GM19328 (cell line): ENCODE results near the gene CHCHD6.

Source experiments
- ATAC-seq: cut with Tn5 transposase; IDR thresholded peaks from one replicate; pipeline ENCODE4 v1.9.1; 2021; ENCODE audit warnings: mild to moderate bottlenecking, moderate library complexity; ENCODE audit not compliant: unreplicated experiment

The CHCHD6 gene

GRCh38 chr3:126703512-126704493 lies at the start of gene CHCHD6:
CHCHD6 (plus strand) TSS chr3:126704240; CDS start chr3:126704313, 73 bp downstream.
- peak; percentile 98 for ATAC-seq

- no peak for ATAC-seq
Measured at GRCh38 chr3:126654571-126655383, 49.3 kb upstream of the CHCHD6 start, which contains the start of gene TXNRD3. TXNRD3 (minus strand) TSS chr3:126655124.

GRCh38 chr3:126655887-126656286 lies 48.2 kb upstream of the CHCHD6 start:
- ATAC-seq: no peak

GRCh38 chr3:126656371-126657134 lies 47.5 kb upstream of the CHCHD6 start:
- no peak for ATAC-seq

- ATAC-seq: no peak
Measured at GRCh38 chr3:126657901-126658300, 46.1 kb upstream of the CHCHD6 start.

- no peak for ATAC-seq
Measured at GRCh38 chr3:126658584-126658983, 45.5 kb upstream of the CHCHD6 start.

- ATAC-seq: no peak
Measured at GRCh38 chr3:126659915-126660886, 43.8 kb upstream of the CHCHD6 start.

- no peak for ATAC-seq
Measured at GRCh38 chr3:126661532-126662364, 42.3 kb upstream of the CHCHD6 start.

- ATAC-seq: no peak
Measured at GRCh38 chr3:126663257-126663656, 40.8 kb upstream of the CHCHD6 start.

GRCh38 chr3:126663750-126664149 lies 40.3 kb upstream of the CHCHD6 start:
- no peak for ATAC-seq

- no peak for ATAC-seq
Measured at GRCh38 chr3:126664591-126665214, 39.3 kb upstream of the CHCHD6 start.

GRCh38 chr3:126665221-126665936 lies 38.7 kb upstream of the CHCHD6 start:
- no peak for ATAC-seq

- ATAC-seq: no peak
Measured at GRCh38 chr3:126665959-126666657, 37.9 kb upstream of the CHCHD6 start.

- no peak for ATAC-seq
Measured at GRCh38 chr3:126666658-126667528, 37.1 kb upstream of the CHCHD6 start.

- ATAC-seq: no peak
Measured at GRCh38 chr3:126667631-126668449, 36.2 kb upstream of the CHCHD6 start.
